ENCODE results near the gene UBE2Q1.

DNA sequence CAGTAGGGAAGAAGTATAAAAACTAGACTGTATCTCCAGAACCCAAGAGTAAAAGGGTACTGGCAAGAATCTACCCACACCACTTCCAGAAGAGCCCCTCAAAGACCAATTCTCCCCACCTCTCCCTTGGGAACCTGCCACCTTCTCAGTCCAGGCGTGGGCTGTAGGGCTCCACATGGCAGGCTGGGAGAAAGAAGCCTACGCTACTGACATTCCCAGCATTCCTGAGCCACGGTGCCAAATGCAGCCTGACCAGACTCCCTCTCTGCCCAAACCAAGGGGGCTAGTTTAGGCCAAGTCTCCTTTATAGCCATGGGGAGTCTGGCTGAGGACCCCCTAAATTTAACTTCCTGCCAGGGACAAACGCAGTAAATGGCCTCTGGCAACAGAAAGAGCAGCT lies 2.0 kb downstream of the UBE2Q1 start:
- TF ChIP-seq RAD21 (IDR thresholded peaks at IDR 0.05) (no peak), JUND (IDR thresholded peaks at IDR 0.05) (no peak), TAF1 (conservative IDR thresholded peaks at IDR 0.05) (no peak), RXRA (IDR thresholded peaks at IDR 0.05) (no peak), SP1 (IDR thresholded peaks at IDR 0.05) (no peak), YY1 (IDR thresholded peaks at IDR 0.05) (no peak), FOXA1 (IDR thresholded peaks at IDR 0.05) (no peak)
- TF ChIP-seq, protein P1, sequence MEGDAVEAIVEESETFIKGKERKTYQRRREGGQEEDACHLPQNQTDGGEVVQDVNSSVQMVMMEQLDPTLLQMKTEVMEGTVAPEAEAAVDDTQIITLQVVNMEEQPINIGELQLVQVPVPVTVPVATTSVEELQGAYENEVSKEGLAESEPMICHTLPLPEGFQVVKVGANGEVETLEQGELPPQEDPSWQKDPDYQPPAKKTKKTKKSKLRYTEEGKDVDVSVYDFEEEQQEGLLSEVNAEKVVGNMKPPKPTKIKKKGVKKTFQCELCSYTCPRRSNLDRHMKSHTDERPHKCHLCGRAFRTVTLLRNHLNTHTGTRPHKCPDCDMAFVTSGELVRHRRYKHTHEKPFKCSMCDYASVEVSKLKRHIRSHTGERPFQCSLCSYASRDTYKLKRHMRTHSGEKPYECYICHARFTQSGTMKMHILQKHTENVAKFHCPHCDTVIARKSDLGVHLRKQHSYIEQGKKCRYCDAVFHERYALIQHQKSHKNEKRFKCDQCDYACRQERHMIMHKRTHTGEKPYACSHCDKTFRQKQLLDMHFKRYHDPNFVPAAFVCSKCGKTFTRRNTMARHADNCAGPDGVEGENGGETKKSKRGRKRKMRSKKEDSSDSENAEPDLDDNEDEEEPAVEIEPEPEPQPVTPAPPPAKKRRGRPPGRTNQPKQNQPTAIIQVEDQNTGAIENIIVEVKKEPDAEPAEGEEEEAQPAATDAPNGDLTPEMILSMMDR (IDR thresholded peaks at IDR 0.05; ENCODE audit: low read depth, low read length, missing input control): no peak
- TF ChIP-seq, protein P2, sequence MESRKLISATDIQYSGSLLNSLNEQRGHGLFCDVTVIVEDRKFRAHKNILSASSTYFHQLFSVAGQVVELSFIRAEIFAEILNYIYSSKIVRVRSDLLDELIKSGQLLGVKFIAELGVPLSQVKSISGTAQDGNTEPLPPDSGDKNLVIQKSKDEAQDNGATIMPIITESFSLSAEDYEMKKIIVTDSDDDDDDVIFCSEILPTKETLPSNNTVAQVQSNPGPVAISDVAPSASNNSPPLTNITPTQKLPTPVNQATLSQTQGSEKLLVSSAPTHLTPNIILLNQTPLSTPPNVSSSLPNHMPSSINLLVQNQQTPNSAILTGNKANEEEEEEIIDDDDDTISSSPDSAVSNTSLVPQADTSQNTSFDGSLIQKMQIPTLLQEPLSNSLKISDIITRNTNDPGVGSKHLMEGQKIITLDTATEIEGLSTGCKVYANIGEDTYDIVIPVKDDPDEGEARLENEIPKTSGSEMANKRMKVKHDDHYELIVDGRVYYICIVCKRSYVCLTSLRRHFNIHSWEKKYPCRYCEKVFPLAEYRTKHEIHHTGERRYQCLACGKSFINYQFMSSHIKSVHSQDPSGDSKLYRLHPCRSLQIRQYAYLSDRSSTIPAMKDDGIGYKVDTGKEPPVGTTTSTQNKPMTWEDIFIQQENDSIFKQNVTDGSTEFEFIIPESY (IDR thresholded peaks at IDR 0.05): no peak
- TF ChIP-seq, protein P3, sequence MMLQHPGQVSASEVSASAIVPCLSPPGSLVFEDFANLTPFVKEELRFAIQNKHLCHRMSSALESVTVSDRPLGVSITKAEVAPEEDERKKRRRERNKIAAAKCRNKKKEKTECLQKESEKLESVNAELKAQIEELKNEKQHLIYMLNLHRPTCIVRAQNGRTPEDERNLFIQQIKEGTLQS (IDR thresholded peaks at IDR 0.05): no peak
- TF ChIP-seq, protein P4, sequence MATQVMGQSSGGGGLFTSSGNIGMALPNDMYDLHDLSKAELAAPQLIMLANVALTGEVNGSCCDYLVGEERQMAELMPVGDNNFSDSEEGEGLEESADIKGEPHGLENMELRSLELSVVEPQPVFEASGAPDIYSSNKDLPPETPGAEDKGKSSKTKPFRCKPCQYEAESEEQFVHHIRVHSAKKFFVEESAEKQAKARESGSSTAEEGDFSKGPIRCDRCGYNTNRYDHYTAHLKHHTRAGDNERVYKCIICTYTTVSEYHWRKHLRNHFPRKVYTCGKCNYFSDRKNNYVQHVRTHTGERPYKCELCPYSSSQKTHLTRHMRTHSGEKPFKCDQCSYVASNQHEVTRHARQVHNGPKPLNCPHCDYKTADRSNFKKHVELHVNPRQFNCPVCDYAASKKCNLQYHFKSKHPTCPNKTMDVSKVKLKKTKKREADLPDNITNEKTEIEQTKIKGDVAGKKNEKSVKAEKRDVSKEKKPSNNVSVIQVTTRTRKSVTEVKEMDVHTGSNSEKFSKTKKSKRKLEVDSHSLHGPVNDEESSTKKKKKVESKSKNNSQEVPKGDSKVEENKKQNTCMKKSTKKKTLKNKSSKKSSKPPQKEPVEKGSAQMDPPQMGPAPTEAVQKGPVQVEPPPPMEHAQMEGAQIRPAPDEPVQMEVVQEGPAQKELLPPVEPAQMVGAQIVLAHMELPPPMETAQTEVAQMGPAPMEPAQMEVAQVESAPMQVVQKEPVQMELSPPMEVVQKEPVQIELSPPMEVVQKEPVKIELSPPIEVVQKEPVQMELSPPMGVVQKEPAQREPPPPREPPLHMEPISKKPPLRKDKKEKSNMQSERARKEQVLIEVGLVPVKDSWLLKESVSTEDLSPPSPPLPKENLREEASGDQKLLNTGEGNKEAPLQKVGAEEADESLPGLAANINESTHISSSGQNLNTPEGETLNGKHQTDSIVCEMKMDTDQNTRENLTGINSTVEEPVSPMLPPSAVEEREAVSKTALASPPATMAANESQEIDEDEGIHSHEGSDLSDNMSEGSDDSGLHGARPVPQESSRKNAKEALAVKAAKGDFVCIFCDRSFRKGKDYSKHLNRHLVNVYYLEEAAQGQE (IDR thresholded peaks at IDR 0.05): no peak
